A549 (cell line): Measurements from ENCODE around the gene COBL.

ENCODE experiments used
- POLR2A ChIP-seq: IDR thresholded peaks from 2 replicates; pipeline ENCODE4 v1.6.1; 2012; ENCODE audit warnings: mild to moderate bottlenecking, low read length
- TF ChIP-seq, protein P1 (sequence below): fragments of >200 bp; sonication (Bioruptor Twin); formaldehyde crosslinking; IDR thresholded peaks from 3 replicates; pipeline ENCODE4 v1.5.1; 2016

DNA sequence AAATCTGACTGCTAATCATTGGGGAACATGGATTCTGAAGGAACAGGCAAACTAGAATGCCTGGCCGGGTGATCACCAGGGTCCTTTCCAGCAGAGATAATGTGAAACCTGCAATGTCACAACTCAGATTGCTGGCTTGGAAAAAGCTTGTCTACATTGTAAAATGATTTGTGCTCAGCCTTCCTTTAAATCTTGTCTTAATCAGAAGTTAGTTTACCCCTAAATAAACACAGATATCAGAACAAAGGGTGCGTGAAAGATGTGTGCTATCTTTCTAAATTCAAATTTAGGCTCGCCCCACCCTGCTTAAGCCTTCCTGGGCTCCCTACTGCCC is 26.3 kb downstream of the COBL start:
- TF ChIP-seq, protein P1, sequence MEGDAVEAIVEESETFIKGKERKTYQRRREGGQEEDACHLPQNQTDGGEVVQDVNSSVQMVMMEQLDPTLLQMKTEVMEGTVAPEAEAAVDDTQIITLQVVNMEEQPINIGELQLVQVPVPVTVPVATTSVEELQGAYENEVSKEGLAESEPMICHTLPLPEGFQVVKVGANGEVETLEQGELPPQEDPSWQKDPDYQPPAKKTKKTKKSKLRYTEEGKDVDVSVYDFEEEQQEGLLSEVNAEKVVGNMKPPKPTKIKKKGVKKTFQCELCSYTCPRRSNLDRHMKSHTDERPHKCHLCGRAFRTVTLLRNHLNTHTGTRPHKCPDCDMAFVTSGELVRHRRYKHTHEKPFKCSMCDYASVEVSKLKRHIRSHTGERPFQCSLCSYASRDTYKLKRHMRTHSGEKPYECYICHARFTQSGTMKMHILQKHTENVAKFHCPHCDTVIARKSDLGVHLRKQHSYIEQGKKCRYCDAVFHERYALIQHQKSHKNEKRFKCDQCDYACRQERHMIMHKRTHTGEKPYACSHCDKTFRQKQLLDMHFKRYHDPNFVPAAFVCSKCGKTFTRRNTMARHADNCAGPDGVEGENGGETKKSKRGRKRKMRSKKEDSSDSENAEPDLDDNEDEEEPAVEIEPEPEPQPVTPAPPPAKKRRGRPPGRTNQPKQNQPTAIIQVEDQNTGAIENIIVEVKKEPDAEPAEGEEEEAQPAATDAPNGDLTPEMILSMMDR = no peak
- no peak for TF ChIP-seq POLR2A
